ENCODE measurements around the gene VGLL4. TPM values are rescaled to one million over a fixed set of nuclear protein-coding genes. Genes with fewer than 3 reads are reported as not detected.

The VGLL4 gene
- total RNA-seq, 4 donors from 2014 or later: 53.4 to 128 (median 58.2) TPM

- H3K4me3 ChIP-seq: no peak overlapping the region
- no peaks in the 10 kb centered on the region for H3K36me3 ChIP-seq
- no peak overlapping the region for H3K27ac ChIP-seq
- no peaks in the 10 kb centered on the region for H3K27me3 ChIP-seq
- TF ChIP-seq POLR2A (IDR thresholded peaks at IDR 0.05) (no peak), CTCF (IDR thresholded peaks at IDR 0.05) (no peak), EP300 (IDR thresholded peaks at IDR 0.05) (no peak), POLR2AphosphoS5 (IDR thresholded peaks at IDR 0.05) (no peak)
- WGBS, 2 donors (ENCODE audit: low coverage in 1 of 2): 13 to 53% methylated on average over 1 of the region's 1 CpG
- no peak for ATAC-seq
- peaks cover 0 to 24% (median 0%) of the 10 kb centered on the region in 3 donors for H3K4me1 ChIP-seq
- H3K9me3 ChIP-seq: no peaks in the 10 kb centered on the region
Measured at GRCh38 chr3:11648735-11649134, 5.0 kb upstream of the VGLL4 start.

GRCh38 chr3:11643201-11643603, 513 bp downstream of the VGLL4 start:
- peaks cover 3 to 45% (median 27%) of the 10 kb centered on the region in 3 donors for H3K4me1 ChIP-seq
- H3K27ac ChIP-seq: peak overlapping the region; percentile 78 to 97 (median 88)
- ATAC-seq: peak; percentile 42
- no peaks in the 10 kb centered on the region for H3K27me3 ChIP-seq
- no peaks in the 10 kb centered on the region for H3K9me3 ChIP-seq
- H3K4me3 ChIP-seq: peak overlapping the region; percentile 57 to 88
- no peak for TF ChIP-seq POLR2AphosphoS5 (IDR thresholded peaks at IDR 0.05)
- TF ChIP-seq EP300 (IDR thresholded peaks at IDR 0.05): no peak
- no peak for TF ChIP-seq POLR2A (IDR thresholded peaks at IDR 0.05)
- TF ChIP-seq CTCF (IDR thresholded peaks at IDR 0.05): no peak
- WGBS, 2 donors (ENCODE audit: low coverage in 1 of 2): 0% methylated on average over 4 to 5 of the region's 18 CpGs
- H3K36me3 ChIP-seq: no peaks in the 10 kb centered on the region

- peak; percentile 76 for ATAC-seq
- Histone ChIP-seq H3K27ac (peak overlapping the region; percentile 78 to 97 (median 88)), H3K27me3 (no peaks in the 10 kb centered on the region), H3K4me3 (peak overlapping the region; percentile 57 to 88), H3K9me3 (no peaks in the 10 kb centered on the region), H3K36me3 (no peaks in the 10 kb centered on the region), H3K4me1 (peaks cover 3 to 51% (median 29%) of the 10 kb centered on the region in 3 donors)
- 0 to 1% methylated on average over 5 to 14 of the region's 44 CpGs for WGBS, 2 donors (ENCODE audit: low coverage in 1 of 2)
- TF ChIP-seq EP300 (IDR thresholded peaks at IDR 0.05): no peak
- TF ChIP-seq POLR2A (IDR thresholded peaks at IDR 0.05): peak; percentile 49 to 66
- peak in 2 of 4 experiments; percentile 33 for TF ChIP-seq CTCF (IDR thresholded peaks at IDR 0.05)
- peak; percentile 53 for TF ChIP-seq POLR2AphosphoS5 (IDR thresholded peaks at IDR 0.05)
Measured at GRCh38 chr3:11642431-11643191, 1.1 kb downstream of the VGLL4 start.

- H3K27me3 ChIP-seq: no peaks in the 10 kb centered on the region
- H3K9me3 ChIP-seq: no peaks in the 10 kb centered on the region
- H3K27ac ChIP-seq: peak overlapping the region; percentile 78 to 97 (median 88)
- WGBS, 2 donors (ENCODE audit: low coverage in 1 of 2): 0 to 2% methylated on average over 13 of the region's 13 CpGs
- H3K4me1 ChIP-seq: peaks cover 3 to 58% (median 30%) of the 10 kb centered on the region in 3 donors
- ATAC-seq: no peak
- TF ChIP-seq POLR2A (IDR thresholded peaks at IDR 0.05) (no peak), CTCF (IDR thresholded peaks at IDR 0.05) (no peak), POLR2AphosphoS5 (IDR thresholded peaks at IDR 0.05) (no peak)
- H3K36me3 ChIP-seq: no peaks in the 10 kb centered on the region
- peak overlapping the region; percentile 57 to 88 for H3K4me3 ChIP-seq
Measured at GRCh38 chr3:11641683-11642430, 1.9 kb downstream of the VGLL4 start.

Measured in gastroesophageal sphincter (tissue), 4 donors.